Stimulated activated CD8-positive, alpha-beta memory T cell treated with anti-CD3 and anti-CD28 coated beads, Interleukin-4, amount 100 ng/mL, for 48 hours (primary cell): ENCODE measurements around the gene CD33.
A peak's percentile ranks its signal among the peaks of the same experiment; 100 is the strongest.

Experiments used
- DNase-seq: peaks from one replicate; pipeline ENCODE4 v3.0.0-alpha.2; 2020

Gene CD33

GRCh38 chr19:51259348-51260245, 34.7 kb downstream of the CD33 start:
- DNase-seq = peak; percentile 72

GRCh38 chr19:51263808-51264207, 38.9 kb downstream of the CD33 start:
- DNase-seq = no peak

- DNase-seq = no peak
These were observed 46.2 kb downstream of the CD33 start for GRCh38 chr19:51271067-51271466.

GRCh38 chr19:51272183-51272810, 47.4 kb downstream of the CD33 start:
- peak; percentile 33 for DNase-seq

GRCh38 chr19:51274049-51274770, 49.3 kb downstream of the CD33 start:
- no peak for DNase-seq

- no peak for DNase-seq
These were observed 52.2 kb downstream of the CD33 start for GRCh38 chr19:51277112-51277511.

GRCh38 chr19:51282335-51282734, 57.5 kb downstream of the CD33 start:
- no peak for DNase-seq

- DNase-seq = no peak
These were observed 60.8 kb downstream of the CD33 start for GRCh38 chr19:51285682-51286081.
